GM12801 (cell line): ENCODE results near the gene DOCK2.

Source experiments
- CTCF ChIP-seq: IDR thresholded peaks from one replicate; pipeline ENCODE4 v1.5.1; 2011; ENCODE audit warnings: control low read depth; ENCODE audit not compliant: insufficient read length; ENCODE audit errors: extremely low read depth

Gene DOCK2

GRCh38 chr5:169629847-169630548 is 7.1 kb upstream of the DOCK2 start:
- no peak for TF ChIP-seq CTCF

GRCh38 chr5:169631360-169631759 is 5.7 kb upstream of the DOCK2 start:
- no peak for TF ChIP-seq CTCF

GRCh38 chr5:169632946-169633345 is 4.1 kb upstream of the DOCK2 start:
- no peak for TF ChIP-seq CTCF

- TF ChIP-seq CTCF = no peak
Measured at GRCh38 chr5:169634606-169635005, 2.5 kb upstream of the DOCK2 start.

- no peak for TF ChIP-seq CTCF
Measured at GRCh38 chr5:169635936-169636335, 1.1 kb upstream of the DOCK2 start.

- no peak for TF ChIP-seq CTCF
Measured at GRCh38 chr5:169636477-169637084, 494 bp upstream of the DOCK2 start.

- TF ChIP-seq CTCF = no peak
Measured at GRCh38 chr5:169637549-169638121, 560 bp downstream of the DOCK2 start.
